Measurements from ENCODE around the gene CRB3.

The CRB3 gene

GRCh38 chr19:6433663-6434062 lies 30.4 kb upstream of the CRB3 start, which contains the start of gene SLC25A41:
TSS of gene SLC25A41 (minus strand) at chr19:6433763. CDS start at chr19:6433693, 70 bp downstream.
- no peak for DNase-seq

DNA sequence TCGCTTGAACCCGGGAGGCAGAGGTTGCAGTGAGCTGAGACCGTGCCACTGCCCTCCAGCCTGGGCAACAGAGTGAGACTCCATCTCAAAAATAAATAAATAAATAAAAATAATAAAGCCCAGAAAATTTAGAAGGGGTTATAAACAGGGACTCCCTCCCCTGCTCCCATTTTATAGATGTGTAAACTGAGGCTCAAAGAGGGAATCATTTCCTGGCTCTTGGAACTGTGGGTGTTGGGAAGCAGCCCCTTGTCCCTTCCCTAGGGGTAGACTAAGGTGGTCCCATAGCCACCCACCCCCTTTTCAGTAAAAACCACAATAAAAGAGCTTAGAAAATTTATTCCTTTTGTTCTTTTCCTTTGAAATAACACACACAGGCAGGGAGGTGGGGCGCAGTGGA lies 24.3 kb upstream of the CRB3 start:
- no peak for DNase-seq

- DNase-seq = no peak
Measured at GRCh38 chr19:6440905-6441304, 23.2 kb upstream of the CRB3 start.

DNA sequence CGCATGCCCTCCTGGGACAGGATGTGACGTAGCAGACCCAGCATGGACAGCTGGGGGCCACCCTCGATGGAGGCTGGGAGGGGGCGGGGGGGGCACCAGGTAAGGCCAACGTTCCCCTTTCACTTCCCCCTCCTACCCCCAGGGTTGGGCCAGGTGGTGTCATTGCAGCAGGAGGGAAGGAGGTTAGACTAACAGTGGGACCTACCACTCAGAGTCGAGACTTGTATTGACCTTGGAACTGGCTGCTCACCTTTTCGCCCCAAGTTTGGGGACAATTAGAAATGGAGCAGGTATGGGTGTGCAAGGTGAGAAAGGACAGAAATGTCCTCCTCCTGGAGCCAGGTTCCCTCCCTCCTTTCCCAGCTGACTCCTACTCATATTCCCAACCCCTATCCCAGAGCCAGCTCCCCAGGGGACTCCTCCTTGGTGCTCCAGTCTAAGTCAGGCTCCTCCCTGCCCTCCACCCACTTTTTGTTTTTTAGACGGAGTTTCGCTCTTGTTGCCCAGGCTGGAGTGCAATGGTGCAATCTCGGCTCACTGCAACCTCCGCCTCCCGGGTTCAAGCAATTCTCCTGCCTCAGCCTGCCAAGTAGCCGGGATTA lies 21.9 kb upstream of the CRB3 start:
- DNase-seq = no peak

DNA sequence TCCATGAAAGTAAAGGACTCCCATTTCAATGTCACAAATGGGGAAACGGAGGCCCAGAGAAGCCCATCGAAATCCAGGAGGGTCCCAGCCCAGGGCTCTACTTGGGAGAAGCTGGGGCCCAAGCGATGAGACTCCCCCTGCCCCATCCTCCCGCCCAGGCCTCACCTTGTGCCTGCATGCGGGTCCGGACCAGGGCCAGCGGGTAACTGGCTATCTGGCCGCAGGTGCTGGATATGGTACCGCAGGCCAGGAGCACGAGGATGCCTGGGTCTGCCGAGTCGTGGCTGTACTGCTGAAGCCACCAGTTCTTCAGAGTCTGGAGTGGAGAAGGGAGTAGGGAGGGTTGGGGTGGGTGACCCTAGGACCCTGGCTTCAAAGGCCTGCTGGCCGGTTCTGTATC lies 20.1 kb upstream of the CRB3 start:
- DNase-seq = no peak

DNA sequence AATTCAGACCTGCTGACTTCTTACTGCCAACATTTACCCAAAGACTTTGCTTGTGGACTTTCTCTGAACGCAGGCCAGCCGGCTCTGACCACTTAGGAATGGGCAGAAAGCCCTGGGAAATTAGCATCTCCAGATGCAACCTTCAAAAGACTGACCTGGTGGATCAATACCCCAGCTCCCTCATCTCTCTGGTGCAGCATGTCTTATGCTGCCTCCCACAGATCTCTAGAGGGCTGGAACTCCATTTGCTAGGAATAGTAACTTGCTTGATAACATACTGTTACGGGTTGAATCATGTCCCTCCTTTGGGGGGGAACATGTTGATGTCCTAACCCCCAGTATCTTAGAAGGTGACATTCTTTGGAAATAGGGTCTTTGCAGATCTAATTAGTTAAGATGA lies 17.6 kb upstream of the CRB3 start:
- no peak for DNase-seq

GRCh38 chr19:6448045-6448444 lies 16.0 kb upstream of the CRB3 start:
- no peak for DNase-seq

GRCh38 chr19:6450166-6450565 lies 13.9 kb upstream of the CRB3 start:
- DNase-seq = peak; percentile 12

- DNase-seq = no peak
Measured at GRCh38 chr19:6451583-6452222, 12.4 kb upstream of the CRB3 start.

DNA sequence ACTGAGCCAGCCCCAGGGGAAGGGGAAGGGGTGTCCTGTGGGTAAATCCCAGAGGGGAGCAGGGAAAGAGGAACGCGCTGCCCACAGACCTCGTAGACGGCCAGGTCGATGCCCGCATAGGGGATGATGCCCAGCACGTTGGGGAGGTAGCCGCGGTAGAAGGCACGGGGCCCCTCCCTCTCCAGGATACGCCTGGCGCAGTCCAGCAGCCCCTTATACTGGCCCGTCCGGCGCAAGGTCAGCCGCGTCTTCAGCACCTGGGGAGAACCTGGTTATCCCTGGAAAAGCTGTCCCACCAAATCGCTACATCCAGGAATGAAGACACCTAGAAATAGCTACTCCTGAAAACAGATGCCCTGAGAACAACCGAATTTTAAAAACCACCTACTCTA lies 11.9 kb upstream of the CRB3 start:
- DNase-seq = no peak

DNA sequence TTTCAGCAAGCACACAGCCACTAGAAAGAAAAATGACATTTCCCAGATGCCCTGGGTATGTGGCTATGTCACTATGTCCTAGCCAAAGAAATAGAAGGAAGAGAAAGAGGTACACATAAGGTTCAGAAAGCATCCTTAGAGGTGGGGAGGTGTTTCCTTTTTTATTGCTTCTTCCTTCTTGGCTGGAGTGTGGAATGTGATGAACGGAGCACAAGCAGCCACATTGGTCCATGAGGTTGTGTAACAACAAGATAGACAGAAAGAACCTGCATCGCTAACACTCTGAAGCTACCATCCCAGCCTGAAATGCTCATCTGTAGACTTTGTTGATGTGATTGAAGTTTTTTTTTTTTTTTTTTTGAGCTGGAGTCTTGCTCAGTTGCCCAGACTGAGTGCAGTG lies 11.2 kb upstream of the CRB3 start:
- no peak for DNase-seq

DNA sequence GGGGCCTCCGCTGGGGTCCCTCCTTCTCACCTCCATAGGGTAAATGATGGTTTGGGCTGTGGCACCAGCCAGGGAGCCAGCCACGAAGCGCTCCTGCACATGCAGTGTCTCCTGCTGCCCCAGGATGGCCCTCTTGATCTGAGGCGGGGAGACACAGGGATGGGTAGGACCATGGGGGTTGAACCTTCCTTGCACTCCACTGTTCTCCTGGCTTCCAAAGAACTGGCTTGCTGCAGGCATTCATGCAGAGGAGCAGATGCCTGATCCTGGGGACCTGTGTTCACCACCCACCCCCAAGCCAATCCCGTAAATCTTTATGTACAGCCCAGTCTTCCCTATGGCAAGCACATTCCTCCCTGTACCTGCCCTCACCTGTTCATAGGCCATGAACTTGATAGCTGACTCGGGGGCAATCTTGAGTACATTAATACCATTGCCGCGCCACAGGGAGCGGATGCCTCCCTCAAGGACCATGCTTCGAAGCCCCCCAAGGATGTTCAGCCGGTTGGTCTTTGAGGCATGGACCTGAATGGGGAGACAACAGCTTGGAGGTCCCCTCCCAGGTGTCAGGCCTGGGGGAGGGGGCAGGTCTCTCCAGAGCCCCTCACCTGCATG lies 10.0 kb upstream of the CRB3 start:
- no peak for DNase-seq

DNA sequence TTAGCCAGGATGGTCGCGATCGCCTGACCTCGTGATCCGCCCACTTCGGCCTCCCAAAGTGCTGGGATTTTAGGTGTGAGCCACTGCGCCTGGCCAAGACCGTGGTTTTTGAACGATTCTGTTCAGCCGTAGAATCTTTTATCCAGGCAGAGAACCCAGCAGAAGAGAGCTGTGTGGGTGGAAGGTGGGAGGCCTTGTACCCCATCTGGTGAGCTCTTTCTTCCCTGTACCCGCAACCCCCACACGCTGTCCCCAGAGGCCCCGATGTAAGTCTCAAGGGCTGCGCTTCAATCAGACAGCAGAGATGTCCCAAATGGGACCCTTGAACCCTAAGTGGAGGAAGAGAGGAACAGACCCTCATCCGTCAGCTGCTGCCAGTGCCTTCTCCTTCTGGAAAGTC lies 8.1 kb upstream of the CRB3 start:
- DNase-seq = no peak

GRCh38 chr19:6457958-6458694 lies 5.9 kb upstream of the CRB3 start:
- no peak for DNase-seq

GRCh38 chr19:6458695-6459261 lies 5.3 kb upstream of the CRB3 start:
- DNase-seq = no peak

GRCh38 chr19:6459262-6460098 lies 4.6 kb upstream of the CRB3 start, which contains the start of gene SLC25A23:
TSS of gene SLC25A23 (minus strand) at chr19:6459792. CDS start at chr19:6459628, 164 bp downstream.
- no peak for DNase-seq

GRCh38 chr19:6460099-6460884 lies 3.8 kb upstream of the CRB3 start:
- DNase-seq = peak; percentile 88

DNA sequence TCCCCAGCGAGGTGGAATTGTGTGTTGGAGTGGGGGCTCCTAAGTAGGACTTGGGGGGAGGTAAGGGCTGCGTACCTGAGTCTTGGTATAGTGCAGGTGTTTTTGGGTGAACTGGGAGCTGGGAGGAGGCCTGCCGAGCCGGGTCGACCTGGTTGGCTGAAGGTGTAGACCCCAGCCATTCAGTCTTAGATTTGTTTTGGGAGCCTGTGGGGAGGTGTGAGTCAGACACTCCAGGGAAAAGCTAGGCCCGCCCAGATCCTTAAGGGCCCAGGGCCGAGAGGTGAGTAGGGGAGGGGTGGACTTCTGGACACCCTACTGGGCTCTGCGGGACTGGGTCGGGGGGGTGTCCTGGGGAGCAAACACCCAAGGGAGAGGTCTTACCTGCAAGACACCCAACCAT lies 935 bp downstream of the CRB3 start:
- no peak for DNase-seq

DNA sequence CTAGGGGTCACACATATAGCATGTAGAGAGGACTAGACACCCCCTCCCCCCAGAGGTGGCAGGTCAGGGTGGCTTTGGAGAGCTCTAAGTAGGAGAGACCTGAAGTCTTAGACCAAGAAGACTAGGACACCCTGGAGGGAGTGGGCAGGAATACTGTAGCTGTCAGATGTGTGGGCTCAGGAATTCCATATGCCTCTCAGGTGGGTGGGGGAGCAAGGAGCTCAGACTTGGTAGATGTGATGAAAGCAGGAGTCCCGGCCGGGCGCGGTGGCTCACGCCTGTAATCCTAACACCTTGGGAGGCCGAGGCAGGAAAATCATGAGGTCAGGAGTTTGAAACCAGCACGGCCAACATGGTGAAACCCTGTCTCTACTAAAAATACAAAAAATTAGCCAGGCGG lies 1.6 kb downstream of the CRB3 start:
- no peak for DNase-seq

DNA sequence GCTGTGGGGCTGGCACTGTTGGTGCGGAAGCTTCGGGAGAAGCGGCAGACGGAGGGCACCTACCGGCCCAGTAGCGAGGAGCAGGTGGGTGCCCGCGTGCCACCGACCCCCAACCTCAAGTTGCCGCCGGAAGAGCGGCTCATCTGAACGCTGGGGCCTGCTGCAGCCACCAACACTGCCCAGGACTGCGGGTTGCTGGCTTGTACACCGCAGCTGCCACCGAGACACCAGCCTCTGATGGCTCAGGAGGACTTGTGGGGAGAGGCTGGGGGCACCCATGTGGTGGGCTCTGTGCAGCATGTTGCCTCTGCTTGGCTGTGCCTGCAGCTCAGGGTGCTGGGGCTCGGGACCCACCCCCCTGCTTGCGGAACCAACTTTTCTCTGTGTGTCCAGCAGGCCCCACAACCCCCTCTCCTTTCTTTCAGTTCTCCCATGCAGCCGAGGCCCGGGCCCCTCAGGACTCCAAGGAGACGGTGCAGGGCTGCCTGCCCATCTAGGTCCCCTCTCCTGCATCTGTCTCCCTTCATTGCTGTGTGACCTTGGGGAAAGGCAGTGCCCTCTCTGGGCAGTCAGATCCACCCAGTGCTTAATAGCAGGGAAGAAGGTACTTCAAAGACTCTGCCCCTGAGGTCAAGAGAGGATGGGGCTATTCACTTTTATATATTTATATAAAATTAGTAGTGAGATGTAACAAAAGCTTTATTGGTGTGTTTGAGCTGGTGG lies 2.6 kb downstream of the CRB3 start:
- DNase-seq = no peak

DNA sequence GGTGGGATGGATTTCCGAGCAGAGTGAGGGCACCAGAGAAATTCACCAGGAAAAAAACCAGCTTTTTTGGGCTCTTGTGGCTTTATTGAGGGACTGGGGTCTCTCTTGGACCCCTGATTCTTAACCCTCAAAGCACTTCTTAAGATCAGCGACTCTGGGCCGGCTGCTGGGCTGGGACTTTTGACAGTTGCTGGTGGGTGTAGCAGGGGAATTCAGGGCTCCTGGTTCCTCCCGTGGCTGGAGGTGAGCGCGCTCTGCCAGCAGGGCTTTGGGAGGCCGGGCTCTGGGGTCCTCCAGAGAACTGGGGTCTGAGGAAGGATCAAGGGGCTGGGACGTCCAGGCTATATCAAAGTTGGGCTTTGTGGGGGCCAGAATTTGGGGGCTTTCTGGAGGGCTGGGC lies 3.3 kb downstream of the CRB3 start:
- DNase-seq = no peak
